B cell (primary cell): Measurements from ENCODE around the gene ARHGDIG. TPM values are rescaled to one million over a fixed set of nuclear protein-coding genes. Genes with fewer than 3 reads are reported as not detected.

Source experiments
- ATAC-seq: fragments of 200-7000 bp; cut with Tn5 transposase; one replicate; pipeline ENCODE4 v1.10.0; 2021; ENCODE audit warnings: low read depth, mild to moderate bottlenecking, moderate number of reproducible peaks, moderate library complexity
- CTCF ChIA-PET: fragments of 350-600 bp; sonication (Branson Sonifier 250); formaldehyde crosslinking; loops from one replicate; lab custom pipeline; 2021; ENCODE audit warnings: antibody characterized with exemption, inconsistent platforms; lab: Charles Lee
- POLR2A ChIA-PET: fragments of 350-600 bp; sonication (Branson Sonifier 250); formaldehyde crosslinking; loops from one replicate; lab custom pipeline; 2021; ENCODE audit warnings: antibody characterized with exemption; lab: Charles Lee
- DNase-seq: peaks from one replicate; pipeline ENCODE4 v3.0.0; 2013
- H2AFZ ChIP-seq: 2 replicates; pipeline ENCODE4 v1.6.1; 2012; ENCODE audit warnings: mild to moderate bottlenecking, low read depth, low read length; ENCODE audit not compliant: insufficient read depth, poor library complexity, severe bottlenecking
- H3K27ac ChIP-seq, 2 donors: 1 replicate in 1 of 2; 2 replicates in 1 of 2; pipeline ENCODE4 v1.5.1; 2012 to 2013; ENCODE audit warnings: low read length in 2 of 2, mild to moderate bottlenecking in 2 of 2, moderate library complexity in 1 of 2
- H3K27me3 ChIP-seq, 4 experiments: fragments of 200-600 bp in 1 of 4; sonication (generic) in 1 of 4; replicated peaks in 1 of 4; 1 replicate in 2 of 4; 2 replicates in 2 of 4; pipeline versions ENCODE4 v1.6.1 to v1.7.0; 2013 to 2016; ENCODE audit warnings: low read length in 3 of 4, mild to moderate bottlenecking in 2 of 4, mixed read lengths in 1 of 4, moderate library complexity in 1 of 4; ENCODE audit not compliant: insufficient read depth in 4 of 4, control insufficient read depth in 3 of 4; ENCODE audit errors: control extremely low read depth in 1 of 4
- H3K36me3 ChIP-seq, 2 experiments: replicated peaks in 1 of 2; 1 replicate in 1 of 2; 2 replicates in 1 of 2; pipeline versions ENCODE4 v1.6.1 to v1.7.1; 2013; ENCODE audit warnings: low read length in 1 of 2; ENCODE audit not compliant: insufficient read depth in 2 of 2, control insufficient read depth in 1 of 2; ENCODE audit errors: control extremely low read depth in 1 of 2, extremely low read depth in 1 of 2
- H3K4me1 ChIP-seq, 2 donors: fragments of 200-600 bp in 1 of 2; sonication (generic) in 1 of 2; 1 replicate in 1 of 2; 2 replicates in 1 of 2; pipeline versions ENCODE4 v1.5.1 to v1.6.1; 2013 to 2017; ENCODE audit warnings: low read length in 2 of 2; ENCODE audit not compliant: control insufficient read depth in 2 of 2, insufficient read depth in 2 of 2
- H3K4me2 ChIP-seq: replicated peaks from 2 replicates; pipeline ENCODE3; 2012; ENCODE audit warnings: mild to moderate bottlenecking, low read depth, low read length; ENCODE audit not compliant: poor library complexity, severe bottlenecking
- H3K4me3 ChIP-seq, 5 experiments: fragments of 200-600 bp in 1 of 5; sonication (generic) in 1 of 5; 1 replicate in 3 of 5; 2 replicates in 2 of 5; pipeline versions ENCODE4 v1.5.1 to v1.7.0; 2011 to 2016; ENCODE audit warnings: low read length in 4 of 5, mild to moderate bottlenecking in 4 of 5, low read depth in 2 of 5, control low read depth in 1 of 5, moderate library complexity in 1 of 5; ENCODE audit not compliant: insufficient read depth in 1 of 5; ENCODE audit errors: control extremely low read depth in 1 of 5, extremely low read depth in 1 of 5
- H3K79me2 ChIP-seq: fragments of 200-600 bp; sonication (generic); one replicate; pipeline ENCODE4 v1.6.0; 2016; ENCODE audit warnings: low read length; ENCODE audit not compliant: control insufficient read depth, insufficient read depth
- H3K9ac ChIP-seq: fragments of 200-600 bp; sonication (generic); 2 replicates; pipeline ENCODE4 v1.6.1; 2017; ENCODE audit warnings: mild to moderate bottlenecking, low read length, moderate library complexity
- H3K9me3 ChIP-seq, 3 donors: one replicate each; pipeline versions ENCODE4 v1.6.1 to v1.7.1; 2013; ENCODE audit warnings: low read length in 2 of 3; ENCODE audit not compliant: control insufficient read depth in 2 of 3, insufficient read depth in 1 of 3; ENCODE audit errors: control extremely low read depth in 1 of 3
- H4K20me1 ChIP-seq: 2 replicates; pipeline ENCODE4 v1.6.0; 2012; ENCODE audit warnings: mild to moderate bottlenecking, low read length; ENCODE audit not compliant: insufficient read depth, control insufficient read depth, poor library complexity, severe bottlenecking
- H3K27ac Mint-ChIP-seq: one replicate; pipeline ENCODE4 v1.8.0; 2021; ENCODE audit warnings: mixed read lengths
- H3K27me3 Mint-ChIP-seq: one replicate; pipeline ENCODE4 v1.8.0; 2021; ENCODE audit warnings: mixed read lengths
- H3K4me1 Mint-ChIP-seq: one replicate; pipeline ENCODE4 v1.8.0; 2021; ENCODE audit warnings: mixed read lengths
- H3K4me3 Mint-ChIP-seq: one replicate; pipeline ENCODE4 v1.8.0; 2021; ENCODE audit warnings: mixed read lengths
- H3K9me3 Mint-ChIP-seq: one replicate; pipeline ENCODE4 v1.8.0; 2022; ENCODE audit warnings: mixed read lengths; ENCODE audit not compliant: insufficient read depth
- EZH2 ChIP-seq: IDR thresholded peaks from 2 replicates; pipeline ENCODE4 v1.6.1; 2012; ENCODE audit warnings: borderline replicate concordance, low read depth, mild to moderate bottlenecking, moderate library complexity, low read length; ENCODE audit not compliant: insufficient read depth, poor library complexity, severe bottlenecking
- WGBS: methylation state at CpG from one replicate; pipeline ENCODE4 v1.1.5; 2013; ENCODE audit warnings: missing lambda C conversion rate; ENCODE audit not compliant: insufficient coverage; 5-methylcytosine and 5-hydroxymethylcytosine counted together
- intact Hi-C: fragments of 100-400 bp; cut with micrococcal nuclease; formaldehyde crosslinking; loops from one replicate; pipeline ENCODE4 v1.10.0; 2022
- polyA plus RNA-seq: library from polyadenylated mRNA; depleted of rRNA; stranded (reverse); fragments of >200 nt; gene quantifications from 2 replicates; pipeline ENCODE4 v1.2.3, GENCODE V29; 2012
- total RNA-seq, 2 donors: library from RNA; stranded (reverse); fragments of 120-200 nt in 1 of 2; gene quantifications; 1 replicate in 1 of 2; 2 replicates in 1 of 2; pipeline versions ENCODE4 v1.2.3 to v1.2.4, GENCODE V29; 2013 to 2022
- TF ChIP-seq, protein P1 (sequence below): fragments of 200-600 bp; IDR thresholded peaks from one replicate; pipeline ENCODE4 v1.8.0; 2022; ENCODE audit warnings: antibody characterized with exemption, mild to moderate bottlenecking

ARHGDIG gene
- total and polyA plus RNA-seq, 2 donors (not counting 1 experiment from before 2014, with no cell fraction given) = 0.64 TPM; not detected in 1

DNA sequence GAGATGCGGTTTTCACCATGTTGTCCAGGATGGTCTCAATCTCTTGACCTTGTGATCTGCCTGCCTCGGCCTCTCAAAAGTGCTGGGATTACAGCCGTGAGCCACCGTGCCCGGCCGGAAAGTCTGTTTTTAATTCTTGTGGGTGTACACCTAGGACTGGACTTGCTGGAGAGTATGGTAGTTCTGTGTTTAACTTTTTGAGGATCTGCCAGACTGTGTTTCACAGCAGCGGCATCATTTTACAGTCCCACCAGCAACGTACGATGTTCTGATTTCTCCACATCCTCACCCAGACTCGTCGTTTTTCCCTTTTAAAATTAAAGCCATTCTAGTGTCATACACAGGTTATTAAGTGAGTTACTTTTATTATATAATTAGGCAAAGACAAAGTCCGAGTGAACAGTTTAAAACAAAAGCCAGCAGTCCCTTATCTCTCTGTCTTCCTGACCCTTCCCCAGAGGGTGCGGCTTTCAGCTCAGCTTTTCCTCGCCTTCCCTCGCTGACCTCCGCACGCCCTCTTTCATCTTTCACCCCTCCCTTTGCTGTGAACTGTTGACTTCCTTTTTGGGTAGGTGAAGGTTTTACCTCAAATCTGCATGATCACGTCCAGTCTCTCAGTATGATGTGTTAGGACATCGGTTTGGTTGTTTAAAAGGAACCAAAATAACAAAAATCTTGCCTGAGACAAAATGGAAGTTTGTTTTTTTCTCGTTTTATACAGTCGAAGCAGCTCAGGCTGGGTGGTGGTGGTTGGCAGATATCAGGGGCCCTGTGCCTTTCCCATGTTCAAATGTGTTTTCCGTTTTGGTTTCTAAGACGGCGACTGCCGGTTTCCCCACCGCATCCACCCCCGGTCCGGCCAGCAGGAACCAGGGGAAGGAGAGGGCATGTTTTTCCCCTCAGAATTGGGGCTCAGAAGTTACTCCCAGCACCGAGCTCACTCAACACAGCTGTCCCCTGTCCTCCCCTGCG lies 27.7 kb upstream of the ARHGDIG start:
- Histone ChIP-seq H2AFZ (peak overlapping the region; percentile 79), H3K4me3 (peak overlapping the region in 3 of 5 experiments; percentile 15 to 33 (median 17)), H4K20me1 (no peaks in the 10 kb centered on the region), H3K4me2 (peak overlapping the region; percentile 70), H3K4me1 (peaks cover 9 to 17% of the 10 kb centered on the region in 2 donors), H3K9me3 (no peaks in the 10 kb centered on the region), H3K27ac (peak overlapping the region; percentile 38 to 81), H3K9ac (peak overlapping the region; percentile 52), H3K79me2 (peaks cover 36% of the 10 kb centered on the region), H3K36me3 (peaks cover 0 to 22% of the 10 kb centered on the region in 2 experiments), H3K27me3 (no peaks in the 10 kb centered on the region)
- ChIA-PET CTCF (no interaction called here), POLR2A (interaction anchor here (0.7 kb wide), 1 partner anchor 33 kb away, joined by 5 read pairs; no protein-coding TSS in a partner anchor)
- Mint-ChIP-seq H3K27ac (peak overlapping the region; percentile 68), H3K4me3 (peak overlapping the region; percentile 64), H3K4me1 (peaks cover 8% of the 10 kb centered on the region), H3K9me3 (no peaks in the 10 kb centered on the region), H3K27me3 (no peaks in the 10 kb centered on the region)
- DNase-seq (peak; percentile 40), ATAC-seq (peak; percentile 31)
- no peak for TF ChIP-seq EZH2
- TF ChIP-seq, protein P1, sequence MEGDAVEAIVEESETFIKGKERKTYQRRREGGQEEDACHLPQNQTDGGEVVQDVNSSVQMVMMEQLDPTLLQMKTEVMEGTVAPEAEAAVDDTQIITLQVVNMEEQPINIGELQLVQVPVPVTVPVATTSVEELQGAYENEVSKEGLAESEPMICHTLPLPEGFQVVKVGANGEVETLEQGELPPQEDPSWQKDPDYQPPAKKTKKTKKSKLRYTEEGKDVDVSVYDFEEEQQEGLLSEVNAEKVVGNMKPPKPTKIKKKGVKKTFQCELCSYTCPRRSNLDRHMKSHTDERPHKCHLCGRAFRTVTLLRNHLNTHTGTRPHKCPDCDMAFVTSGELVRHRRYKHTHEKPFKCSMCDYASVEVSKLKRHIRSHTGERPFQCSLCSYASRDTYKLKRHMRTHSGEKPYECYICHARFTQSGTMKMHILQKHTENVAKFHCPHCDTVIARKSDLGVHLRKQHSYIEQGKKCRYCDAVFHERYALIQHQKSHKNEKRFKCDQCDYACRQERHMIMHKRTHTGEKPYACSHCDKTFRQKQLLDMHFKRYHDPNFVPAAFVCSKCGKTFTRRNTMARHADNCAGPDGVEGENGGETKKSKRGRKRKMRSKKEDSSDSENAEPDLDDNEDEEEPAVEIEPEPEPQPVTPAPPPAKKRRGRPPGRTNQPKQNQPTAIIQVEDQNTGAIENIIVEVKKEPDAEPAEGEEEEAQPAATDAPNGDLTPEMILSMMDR = no peak
- intact Hi-C loops = no loop called here
- WGBS = 43% methylated on average over 16 of the region's 30 CpGs
